Epidermal melanocyte (primary cell): ENCODE results near the gene SHISAL1.

ENCODE experiments used
- DNase-seq: peaks from one replicate; pipeline ENCODE4 v3.0.0; 2011; ENCODE audit warnings: low spot score; ENCODE audit not compliant: insufficient read length

Gene SHISAL1

DNA sequence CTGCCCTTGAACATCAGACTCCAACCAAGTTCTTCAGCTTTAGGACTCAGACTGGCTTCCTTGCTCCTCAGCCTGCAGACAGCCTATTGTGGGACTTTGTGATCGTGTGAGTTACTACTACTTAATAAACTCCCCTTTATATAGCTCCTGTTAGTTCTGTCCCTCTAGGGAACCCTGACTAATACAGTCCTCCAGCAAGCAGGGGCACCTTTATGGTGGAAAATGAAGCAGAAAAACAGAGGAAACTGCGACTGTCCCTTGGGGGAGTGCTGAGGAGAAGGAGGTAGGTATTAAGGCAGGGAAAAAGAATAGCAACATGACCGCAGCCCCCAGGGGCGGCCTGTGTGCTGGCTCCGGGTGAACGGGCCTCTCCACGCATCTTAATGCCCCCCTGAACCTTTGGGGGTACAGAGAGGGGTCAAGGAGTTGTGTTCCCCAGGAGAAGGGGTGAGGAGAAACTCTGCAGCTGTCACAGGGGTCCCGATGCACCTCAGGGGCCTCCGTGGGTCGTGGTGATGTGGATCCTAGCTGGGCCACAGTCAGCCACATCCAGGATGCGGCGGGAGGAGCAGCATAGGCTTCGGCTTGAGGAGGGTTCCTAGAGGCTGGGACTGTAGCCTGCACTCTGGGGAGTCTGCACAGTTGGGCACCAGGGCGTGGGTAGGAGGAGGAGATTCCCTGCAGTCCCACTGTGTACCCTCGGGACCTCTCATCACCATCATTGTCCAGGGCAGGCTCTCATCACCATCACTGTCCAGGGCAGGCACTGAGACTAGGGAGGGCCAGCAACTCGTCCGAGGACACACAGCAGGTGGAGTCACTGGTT, 34.3 kb downstream of the SHISAL1 start:
- DNase-seq: no peak

DNA sequence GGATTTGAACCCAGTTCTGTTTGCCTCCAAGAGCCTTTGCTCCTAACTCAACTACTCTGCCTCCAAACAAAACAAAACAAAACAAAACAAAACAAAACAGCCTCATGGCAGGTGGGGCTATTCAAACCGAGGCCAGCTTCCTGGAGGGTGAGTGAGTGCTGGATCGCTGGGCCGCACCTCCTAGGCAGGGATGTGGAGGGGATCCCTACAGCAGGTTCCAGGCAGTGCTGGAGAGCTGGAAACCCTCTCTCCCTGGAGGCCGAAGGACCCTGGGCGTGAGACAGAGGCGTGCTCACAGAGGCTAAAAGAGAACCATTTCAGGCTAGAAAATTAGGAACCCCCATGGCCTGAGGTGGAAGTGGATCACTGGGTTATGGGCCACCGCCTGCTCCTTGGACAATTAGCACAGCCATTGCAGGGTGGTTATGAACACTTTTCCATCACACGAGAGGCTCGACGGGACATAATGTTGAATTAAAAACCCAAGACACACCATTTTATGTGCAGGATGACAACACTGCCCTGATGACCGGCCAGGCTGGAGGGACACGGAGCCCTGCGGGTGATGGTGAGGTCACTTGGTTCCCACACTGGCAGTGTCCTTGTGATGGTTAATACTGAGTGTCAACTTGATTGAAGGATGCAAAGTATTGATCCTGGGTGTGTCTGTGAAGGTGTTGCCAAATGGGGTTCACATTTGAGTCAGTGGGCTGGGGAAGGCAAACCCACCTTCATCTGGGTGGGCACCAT, 35.2 kb downstream of the SHISAL1 start:
- DNase-seq: no peak

DNA sequence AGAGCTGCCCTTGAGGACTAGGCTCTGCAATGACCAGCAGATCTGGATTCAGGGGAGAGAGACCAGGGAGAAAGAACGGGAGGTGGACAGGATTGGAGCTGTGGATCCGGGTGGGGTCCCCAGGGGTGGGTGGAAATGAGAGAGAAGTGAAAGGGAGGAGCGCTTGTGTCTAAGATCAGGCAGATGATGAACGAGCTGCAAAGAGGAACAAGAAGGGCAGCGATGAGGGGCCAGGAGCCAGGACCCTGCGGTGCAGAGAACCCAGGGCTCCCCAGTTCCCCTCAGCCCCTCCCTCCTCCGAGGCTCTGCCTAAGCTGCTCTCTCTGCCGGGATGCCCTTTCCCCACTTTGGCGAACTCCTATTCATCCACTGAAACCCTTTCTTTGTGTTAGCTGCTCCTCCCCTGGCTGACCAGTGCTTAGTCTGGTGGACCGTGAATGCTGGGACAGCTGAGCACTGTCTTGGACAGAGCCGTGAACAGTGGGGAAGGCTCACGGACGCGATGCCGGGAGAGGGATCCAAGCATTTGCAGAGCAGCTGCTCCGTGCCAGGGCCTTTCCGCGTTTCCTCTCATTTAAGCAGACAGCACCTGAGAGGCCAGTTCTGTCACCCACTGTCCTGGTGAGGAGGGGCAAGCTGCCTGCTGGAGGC, 35.9 kb downstream of the SHISAL1 start:
- no peak for DNase-seq

- DNase-seq: peak; percentile 5
Measured at GRCh38 chr22:44276041-44276440, 36.7 kb downstream of the SHISAL1 start.

DNA sequence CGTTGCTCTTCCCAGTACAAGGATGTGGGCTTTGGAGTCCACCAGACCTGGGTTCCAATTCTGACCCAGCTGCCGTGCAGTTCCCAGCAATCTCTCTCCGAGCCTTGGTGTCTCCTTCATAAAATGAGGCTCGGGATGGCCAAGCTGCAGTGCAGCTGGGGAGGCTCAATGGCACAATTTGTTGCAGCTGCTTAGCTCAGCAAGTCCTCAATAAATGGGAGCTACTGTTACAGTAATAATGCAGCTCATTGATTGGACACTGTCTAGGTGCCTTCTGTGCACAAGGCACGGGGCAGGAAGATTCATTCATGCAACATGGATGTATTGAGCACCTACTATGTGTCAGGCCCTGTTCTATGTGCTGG, 37.1 kb downstream of the SHISAL1 start:
- DNase-seq: peak; percentile 11

GRCh38 chr22:44274918-44275630, 37.7 kb downstream of the SHISAL1 start:
- no peak for DNase-seq

- no peak for DNase-seq
Measured at GRCh38 chr22:44273175-44273574, 39.6 kb downstream of the SHISAL1 start.

GRCh38 chr22:44272401-44272771, 40.4 kb downstream of the SHISAL1 start:
- no peak for DNase-seq

DNA sequence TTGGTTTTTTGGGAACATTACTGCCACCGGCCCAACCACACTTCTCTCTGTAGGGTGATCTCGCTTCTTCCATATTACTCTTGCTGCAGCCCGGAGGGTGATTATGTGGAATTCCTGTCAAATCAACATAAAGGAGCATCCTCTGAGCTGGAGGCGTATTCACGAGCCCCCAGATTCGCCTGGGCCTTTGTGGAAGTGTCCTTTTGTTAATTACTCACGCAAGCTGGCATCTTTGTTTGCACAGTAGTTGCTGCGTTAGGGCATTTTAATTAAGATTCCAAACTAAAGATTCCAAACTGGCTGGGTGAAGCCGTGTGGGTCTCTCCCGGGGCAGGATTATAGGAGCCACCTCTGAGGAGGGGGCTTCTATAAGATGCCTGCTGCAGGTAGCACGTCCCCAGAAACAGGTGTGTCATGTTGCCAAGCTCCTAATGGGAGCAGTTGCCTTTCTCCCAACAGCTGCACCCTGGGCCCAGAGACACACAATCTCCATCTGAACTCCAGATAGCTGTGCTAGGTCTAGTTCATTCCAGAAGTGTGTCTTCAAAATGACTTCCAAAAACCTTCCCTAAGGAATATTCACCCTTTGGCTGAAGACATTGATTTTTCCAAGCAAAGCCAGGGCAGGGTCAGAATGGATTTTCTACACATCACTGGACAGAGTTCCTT, 40.9 kb downstream of the SHISAL1 start:
- no peak for DNase-seq

- DNase-seq: no peak
Measured at GRCh38 chr22:44271010-44271500, 41.7 kb downstream of the SHISAL1 start.

GRCh38 chr22:44270556-44270880, 42.2 kb downstream of the SHISAL1 start:
- no peak for DNase-seq

GRCh38 chr22:44269757-44270555, 42.8 kb downstream of the SHISAL1 start:
- no peak for DNase-seq

DNA sequence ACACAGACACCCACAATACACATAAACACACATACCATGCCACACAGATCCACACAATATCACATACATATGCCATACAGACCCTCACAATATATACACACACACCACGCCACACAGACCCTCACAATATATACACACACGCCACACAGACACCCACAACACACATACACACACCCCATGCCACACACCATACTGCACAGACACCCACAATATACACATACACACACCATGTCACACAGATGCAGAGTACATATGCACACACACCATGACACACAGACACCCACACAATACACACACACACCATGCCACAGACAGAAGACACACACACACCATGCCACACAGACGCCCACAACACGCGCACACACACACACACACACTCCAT, 43.6 kb downstream of the SHISAL1 start:
- DNase-seq: no peak

- DNase-seq: no peak
Measured at GRCh38 chr22:44268431-44269116, 44.2 kb downstream of the SHISAL1 start.

DNA sequence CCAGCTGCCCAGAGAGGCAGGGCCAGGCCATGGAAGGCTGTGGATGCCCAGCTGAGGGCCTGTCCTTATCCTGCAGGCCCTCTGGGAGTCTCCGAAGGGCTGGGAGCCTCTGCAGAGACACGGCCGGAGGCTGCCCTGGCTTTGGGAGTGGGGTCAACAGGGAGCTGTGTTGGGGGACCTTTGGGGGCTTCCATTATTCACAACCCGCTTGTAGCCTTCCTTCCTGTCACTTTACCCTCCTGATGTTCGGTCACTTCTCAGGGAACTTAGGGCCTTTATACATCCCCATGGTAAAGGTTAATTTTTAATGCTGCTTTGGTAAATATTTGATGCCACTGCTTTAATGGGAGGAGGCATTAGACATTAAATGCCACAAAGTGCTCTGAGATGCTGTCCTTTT, 44.9 kb downstream of the SHISAL1 start:
- no peak for DNase-seq

DNA sequence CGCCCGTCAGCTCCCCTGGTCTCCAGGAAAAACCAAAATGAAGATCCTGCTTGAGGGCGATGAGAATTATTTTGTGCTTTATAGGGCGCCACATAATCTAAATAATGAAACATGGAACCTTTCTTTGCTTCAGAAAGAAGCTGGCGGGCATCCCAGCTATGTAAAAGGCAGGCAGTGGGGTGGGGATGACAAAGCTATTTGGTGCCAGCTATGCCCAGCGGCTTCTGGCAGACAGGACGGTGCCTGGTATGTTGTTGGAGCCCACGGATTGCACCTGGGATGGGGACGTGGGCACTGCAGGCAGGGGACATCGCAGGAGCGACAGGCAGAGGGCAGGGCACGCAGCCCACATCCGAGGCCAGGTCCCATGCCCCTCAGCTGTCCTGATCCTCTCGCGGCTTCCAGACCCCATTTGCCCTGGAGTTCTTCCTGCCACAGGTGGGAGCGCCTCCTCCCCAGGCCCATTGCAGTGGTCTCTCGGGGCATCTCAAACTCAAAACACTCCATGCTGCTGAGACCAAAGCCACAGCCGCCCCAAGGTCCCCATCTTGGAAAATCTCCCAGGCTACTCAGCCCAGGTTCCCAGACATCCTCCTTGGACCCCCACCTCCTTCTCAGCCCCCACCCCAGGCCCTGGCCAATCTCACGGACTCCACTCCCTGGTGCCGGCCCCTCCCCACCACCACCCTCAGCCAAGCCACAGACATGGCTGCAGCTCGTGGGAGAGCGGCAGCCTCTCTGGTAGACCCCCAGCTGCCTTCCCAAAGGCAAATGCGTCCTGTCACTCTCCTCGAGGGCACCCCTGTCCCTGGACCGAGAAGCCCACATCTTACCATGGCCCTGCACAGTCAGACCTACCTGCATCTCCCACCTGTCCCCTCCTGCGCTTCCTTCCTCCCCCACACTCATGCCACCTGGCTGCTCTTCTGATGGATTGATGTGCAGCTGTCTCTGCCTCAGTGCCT, 45.7 kb downstream of the SHISAL1 start:
- no peak for DNase-seq

GRCh38 chr22:44263547-44263946, 49.2 kb downstream of the SHISAL1 start:
- DNase-seq: no peak

DNA sequence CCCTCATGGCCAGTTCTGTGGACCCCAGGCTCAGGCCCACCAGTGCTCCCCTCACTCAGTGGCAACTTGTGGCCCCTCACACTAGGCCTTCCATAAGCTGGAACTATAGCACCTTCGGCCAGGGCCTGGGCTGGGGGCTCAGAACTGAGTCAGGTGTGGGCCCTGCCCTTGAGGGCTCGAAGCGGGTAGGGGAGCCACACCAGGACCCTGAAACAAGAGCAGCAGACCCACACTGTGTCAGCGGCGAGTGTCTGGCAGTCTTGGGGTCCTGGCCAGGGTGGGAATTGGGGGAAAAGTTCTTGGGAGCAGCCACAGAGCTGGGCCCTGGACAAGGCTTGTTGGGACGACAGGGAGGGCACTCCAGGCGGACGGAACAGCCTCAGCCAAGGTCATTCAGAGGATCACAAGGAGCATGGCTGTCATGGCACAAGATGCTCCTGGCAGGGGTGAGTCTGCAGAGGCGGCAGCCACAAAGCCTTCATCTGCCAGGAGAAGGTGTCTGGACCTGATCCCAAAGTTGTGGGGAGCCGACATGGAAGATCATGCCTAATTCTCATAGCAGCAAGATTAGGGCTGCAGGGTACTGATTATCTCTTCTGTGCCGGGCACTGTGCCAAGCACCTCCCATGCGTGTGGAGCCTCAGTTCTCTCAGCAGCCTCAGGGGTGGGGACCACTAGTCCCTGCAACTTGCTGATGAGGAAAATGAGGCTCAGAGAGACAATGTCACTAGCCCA, 50.7 kb downstream of the SHISAL1 start:
- DNase-seq: no peak
